ENCODE measurements around the gene KCNAB1. TPM values are rescaled to one million over a fixed set of nuclear protein-coding genes. Genes with fewer than 3 reads are reported as not detected.

The KCNAB1 gene
- total RNA-seq, 1 experiment from 2014 or later, result 1.4 TPM

GRCh38 chr3:156297582-156297981 is 177.2 kb downstream of the KCNAB1 start:
- POLR2A ChIA-PET (ENCODE audit: unreplicated experiment), result no interaction called here
- H3K4me2 ChIP-seq, result no peak overlapping the region
- H3K9me3 ChIP-seq (ENCODE audit: insufficient read depth, low read depth), result no peaks in the 10 kb centered on the region
- H2AFZ ChIP-seq, result no peak overlapping the region
- no peak for DNase-seq
- CTCF ChIA-PET, result no interaction called here
- intact Hi-C loops (cut with micrococcal nuclease; ENCODE audit: unreplicated experiment), result no loop called here
- no TSS peak for BruUV-seq (replicated peaks)
- no peaks in the 10 kb centered on the region for H4K20me1 ChIP-seq (ENCODE audit: insufficient read depth)
- H3K9me2 ChIP-seq (ENCODE audit: insufficient read depth), result no peaks in the 10 kb centered on the region; the same call in 1 of the 2 replicates
- TF ChIP-seq, protein P1, sequence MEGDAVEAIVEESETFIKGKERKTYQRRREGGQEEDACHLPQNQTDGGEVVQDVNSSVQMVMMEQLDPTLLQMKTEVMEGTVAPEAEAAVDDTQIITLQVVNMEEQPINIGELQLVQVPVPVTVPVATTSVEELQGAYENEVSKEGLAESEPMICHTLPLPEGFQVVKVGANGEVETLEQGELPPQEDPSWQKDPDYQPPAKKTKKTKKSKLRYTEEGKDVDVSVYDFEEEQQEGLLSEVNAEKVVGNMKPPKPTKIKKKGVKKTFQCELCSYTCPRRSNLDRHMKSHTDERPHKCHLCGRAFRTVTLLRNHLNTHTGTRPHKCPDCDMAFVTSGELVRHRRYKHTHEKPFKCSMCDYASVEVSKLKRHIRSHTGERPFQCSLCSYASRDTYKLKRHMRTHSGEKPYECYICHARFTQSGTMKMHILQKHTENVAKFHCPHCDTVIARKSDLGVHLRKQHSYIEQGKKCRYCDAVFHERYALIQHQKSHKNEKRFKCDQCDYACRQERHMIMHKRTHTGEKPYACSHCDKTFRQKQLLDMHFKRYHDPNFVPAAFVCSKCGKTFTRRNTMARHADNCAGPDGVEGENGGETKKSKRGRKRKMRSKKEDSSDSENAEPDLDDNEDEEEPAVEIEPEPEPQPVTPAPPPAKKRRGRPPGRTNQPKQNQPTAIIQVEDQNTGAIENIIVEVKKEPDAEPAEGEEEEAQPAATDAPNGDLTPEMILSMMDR (conservative IDR thresholded peaks at IDR 0.05), result no peak
- no peaks in the 10 kb centered on the region for H3K36me3 ChIP-seq (ENCODE audit: low read depth)
- H3K4me1 ChIP-seq (replicated peaks; ENCODE audit: insufficient read depth), result no peaks in the 10 kb centered on the region
- no peaks in the 10 kb centered on the region for H3F3A ChIP-seq (ENCODE audit: insufficient read depth, low read depth)
- H3K4me3 ChIP-seq, result no peak overlapping the region
- no peaks in the 10 kb centered on the region for H3K79me2 ChIP-seq (ENCODE audit: low read depth)
- H3K27ac ChIP-seq, result no peak overlapping the region
- H3K27me3 ChIP-seq (ENCODE audit: insufficient read depth, low read depth), result no peaks in the 10 kb centered on the region

GRCh38 chr3:156298014-156298413 is 177.6 kb downstream of the KCNAB1 start:
- TF ChIP-seq, protein P1 (conservative IDR thresholded peaks at IDR 0.05), result no peak
- TF ChIP-seq EZH2 (IDR thresholded peaks at IDR 0.05; ENCODE audit: low read depth), result no peak
- Histone ChIP-seq H3F3A (ENCODE audit: insufficient read depth, low read depth) (no peaks in the 10 kb centered on the region), H3K9me2 (ENCODE audit: insufficient read depth) (no peaks in the 10 kb centered on the region; the same call in 1 of the 2 replicates), H3K4me1 (replicated peaks; ENCODE audit: insufficient read depth) (no peaks in the 10 kb centered on the region), H2AFZ (no peak overlapping the region), H3K4me3 (no peak overlapping the region), H4K20me1 (ENCODE audit: insufficient read depth) (no peaks in the 10 kb centered on the region), H3K27ac (no peak overlapping the region), H3K79me2 (ENCODE audit: low read depth) (no peaks in the 10 kb centered on the region), H3K27me3 (ENCODE audit: insufficient read depth, low read depth) (no peaks in the 10 kb centered on the region), H3K9me3 (ENCODE audit: insufficient read depth, low read depth) (no peaks in the 10 kb centered on the region), H3K4me2 (no peak overlapping the region), H3K36me3 (ENCODE audit: low read depth) (no peaks in the 10 kb centered on the region)
- DNase-seq, result no peak
- intact Hi-C loops (cut with micrococcal nuclease; ENCODE audit: unreplicated experiment), result no loop called here
- CTCF ChIA-PET, result no interaction called here
- no TSS peak for BruUV-seq (replicated peaks)
- POLR2A ChIA-PET (ENCODE audit: unreplicated experiment), result no interaction called here

DNA sequence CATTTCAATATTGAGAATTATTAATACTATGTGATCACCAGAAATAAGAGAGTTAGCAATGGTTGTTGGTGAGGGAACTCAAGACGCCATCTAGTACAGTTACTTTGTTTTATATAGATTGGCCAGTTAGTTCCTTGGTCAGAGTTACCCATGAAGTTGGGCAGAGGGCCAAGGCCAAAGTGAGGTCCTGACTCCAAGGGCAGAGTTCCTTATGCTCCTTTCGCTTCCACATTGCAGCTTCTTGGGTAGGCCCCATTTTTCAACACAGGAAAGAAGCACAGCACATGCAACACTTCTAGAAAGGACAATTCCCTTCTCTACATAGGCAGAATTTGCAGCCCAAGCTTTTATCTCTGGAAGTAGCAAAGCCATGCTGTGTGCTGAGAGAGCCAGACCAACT is 178.6 kb downstream of the KCNAB1 start:
- H3K36me3 ChIP-seq (ENCODE audit: low read depth), result no peaks in the 10 kb centered on the region
- no peaks in the 10 kb centered on the region for H4K20me1 ChIP-seq (ENCODE audit: insufficient read depth)
- CTCF ChIA-PET, result no interaction called here
- POLR2A ChIA-PET (ENCODE audit: unreplicated experiment), result interaction anchor here (0.7 kb wide), 1 partner anchor 847 kb away, joined by 5 read pairs; no protein-coding TSS in a partner anchor
- intact Hi-C loops (cut with micrococcal nuclease; ENCODE audit: unreplicated experiment), result no loop called here
- no peak overlapping the region for H2AFZ ChIP-seq
- no TSS peak for BruUV-seq (replicated peaks)
- H3F3A ChIP-seq (ENCODE audit: insufficient read depth, low read depth), result no peaks in the 10 kb centered on the region
- no peaks in the 10 kb centered on the region for H3K9me3 ChIP-seq (ENCODE audit: insufficient read depth, low read depth)
- no peak overlapping the region for H3K4me3 ChIP-seq
- no peaks in the 10 kb centered on the region; the same call in 1 of the 2 replicates for H3K9me2 ChIP-seq (ENCODE audit: insufficient read depth)
- TF ChIP-seq, protein P1 (conservative IDR thresholded peaks at IDR 0.05), result no peak
- no peak for TF ChIP-seq EZH2 (IDR thresholded peaks at IDR 0.05; ENCODE audit: low read depth)
- no peak overlapping the region for H3K27ac ChIP-seq
- no peaks in the 10 kb centered on the region for H3K4me1 ChIP-seq (replicated peaks; ENCODE audit: insufficient read depth)
- H3K79me2 ChIP-seq (ENCODE audit: low read depth), result no peaks in the 10 kb centered on the region
- no peak overlapping the region for H3K4me2 ChIP-seq
- DNase-seq, result no peak
- H3K27me3 ChIP-seq (ENCODE audit: insufficient read depth, low read depth), result no peaks in the 10 kb centered on the region

Measured in PC-9 (cell line).